SKM-1 treated with dmso at 0.1 percent for 144 hours (cell line): ENCODE results near the gene NOC2L.
"Not testable (repeated sequence)": the region's sequence is repeated elsewhere in the genome, so short reads cannot be mapped to it uniquely, and the experiment has no call there.

Experiments used
- DNase-seq: peaks from one replicate; lab custom pipeline; 2025; ENCODE audit not compliant: unreplicated experiment; lab: John Stamatoyannopoulos, UW

The NOC2L gene

GRCh38 chr1:994546-994945 is 35.5 kb upstream of the NOC2L start:
- DNase-seq, result not testable (repeated sequence)

- DNase-seq, result no peak
Observed at GRCh38 chr1:993379-993995, 34.4 kb upstream of the NOC2L start.

GRCh38 chr1:992362-992761 is 33.3 kb upstream of the NOC2L start:
- no peak for DNase-seq

GRCh38 chr1:991895-992294 is 32.8 kb upstream of the NOC2L start:
- DNase-seq, result no peak

- not testable (repeated sequence) for DNase-seq
Observed at GRCh38 chr1:991275-991674, 32.2 kb upstream of the NOC2L start.

- DNase-seq, result not testable (repeated sequence)
Observed at GRCh38 chr1:988061-988460, 29.0 kb upstream of the NOC2L start.

- DNase-seq, result no peak
Observed at GRCh38 chr1:985126-985525, 26.1 kb upstream of the NOC2L start.

GRCh38 chr1:984476-984814 is 25.4 kb upstream of the NOC2L start:
- no peak for DNase-seq

GRCh38 chr1:983798-984475 is 24.9 kb upstream of the NOC2L start:
- no peak for DNase-seq

- DNase-seq, result no peak
Observed at GRCh38 chr1:982765-983436, 23.8 kb upstream of the NOC2L start.

- DNase-seq, result no peak
Observed at GRCh38 chr1:981955-982558, 23.0 kb upstream of the NOC2L start, which contains the start of gene PERM1. PERM1 (minus strand) TSS chr1:982093; CDS start chr1:981029, 1,064 bp downstream.

GRCh38 chr1:981491-981954 is 22.5 kb upstream of the NOC2L start:
- no peak for DNase-seq

- DNase-seq, result no peak
Observed at GRCh38 chr1:980602-981395, 21.7 kb upstream of the NOC2L start.

- DNase-seq, result no peak
Observed at GRCh38 chr1:980137-980571, 21.1 kb upstream of the NOC2L start.

- no peak for DNase-seq
Observed at GRCh38 chr1:979744-980072, 20.7 kb upstream of the NOC2L start.

GRCh38 chr1:978835-979743 is 20.0 kb upstream of the NOC2L start:
- DNase-seq, result no peak

GRCh38 chr1:978069-978834 is 19.2 kb upstream of the NOC2L start:
- no peak for DNase-seq

- DNase-seq, result not testable (repeated sequence)
Observed at GRCh38 chr1:976791-977190, 17.7 kb upstream of the NOC2L start.
